Neural cell (in vitro differentiated cells): ENCODE measurements around the gene REXO1.
A peak's percentile ranks its signal among the peaks of the same experiment; 100 is the strongest.

ENCODE experiments used
- EZH2 ChIP-seq: fragments of 200-600, 300-800 bp; shearing (Covaris generic), sonication (generic); IDR thresholded peaks from 2 replicates; pipeline ENCODE4 v1.6.1; 2014; ENCODE audit warnings: antibody characterized with exemption, low read length, borderline replicate concordance, mild to moderate bottlenecking; ENCODE audit not compliant: insufficient read depth, poor library complexity, severe bottlenecking
- MXI1 ChIP-seq: fragments of 450-650 bp; conservative IDR thresholded peaks from 2 replicates; pipeline ENCODE4 v1.6.1; 2014; ENCODE audit warnings: antibody characterized with exemption, mild to moderate bottlenecking; ENCODE audit not compliant: poor library complexity, severe bottlenecking
- SMC3 ChIP-seq: fragments of 450-650 bp; conservative IDR thresholded peaks from 2 replicates; pipeline ENCODE4 v1.6.1; 2014; ENCODE audit warnings: antibody characterized with exemption, mild to moderate bottlenecking, moderate library complexity; ENCODE audit not compliant: poor library complexity
- TAF1 ChIP-seq: IDR thresholded peaks from 2 replicates; pipeline ENCODE4 v1.6.1; 2012; ENCODE audit warnings: low read depth
- TF ChIP-seq, protein P1 (sequence below): fragments of 450-650 bp; IDR thresholded peaks from 2 replicates; pipeline ENCODE4 v1.5.1; 2014; ENCODE audit warnings: antibody characterized with exemption, mild to moderate bottlenecking, moderate library complexity; ENCODE audit not compliant: poor library complexity, severe bottlenecking
- TF ChIP-seq, protein P2 (sequence below): IDR thresholded peaks from 2 replicates; pipeline ENCODE4 v1.6.1; 2012; ENCODE audit warnings: borderline replicate concordance

DNA sequence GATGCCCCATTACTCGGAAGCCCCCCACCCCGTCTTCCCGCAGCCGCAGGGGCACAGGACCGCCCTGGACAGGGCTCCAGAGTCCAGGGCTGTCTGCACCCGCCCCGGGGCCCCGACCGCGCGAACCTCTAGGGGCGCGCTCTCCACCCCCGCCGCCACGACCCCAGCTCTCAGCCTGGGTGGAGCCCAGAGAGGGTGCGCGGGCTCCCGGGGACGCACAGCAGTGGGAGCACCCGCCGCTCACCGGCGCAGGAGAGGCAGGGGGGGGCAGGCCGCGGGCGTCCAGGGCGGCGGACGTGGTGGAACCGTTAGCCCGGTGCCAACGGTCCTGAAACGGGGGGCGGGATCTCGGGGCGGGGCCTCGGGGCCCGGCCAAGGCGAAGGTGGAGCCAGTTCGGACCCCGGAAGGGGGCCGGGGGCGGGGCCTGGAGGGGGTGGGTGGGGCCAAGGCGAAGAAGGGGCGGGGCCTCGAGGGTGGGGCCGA is 36.3 kb downstream of the REXO1 start, which contains the start of gene ATP8B3:
- TF ChIP-seq, protein P1, sequence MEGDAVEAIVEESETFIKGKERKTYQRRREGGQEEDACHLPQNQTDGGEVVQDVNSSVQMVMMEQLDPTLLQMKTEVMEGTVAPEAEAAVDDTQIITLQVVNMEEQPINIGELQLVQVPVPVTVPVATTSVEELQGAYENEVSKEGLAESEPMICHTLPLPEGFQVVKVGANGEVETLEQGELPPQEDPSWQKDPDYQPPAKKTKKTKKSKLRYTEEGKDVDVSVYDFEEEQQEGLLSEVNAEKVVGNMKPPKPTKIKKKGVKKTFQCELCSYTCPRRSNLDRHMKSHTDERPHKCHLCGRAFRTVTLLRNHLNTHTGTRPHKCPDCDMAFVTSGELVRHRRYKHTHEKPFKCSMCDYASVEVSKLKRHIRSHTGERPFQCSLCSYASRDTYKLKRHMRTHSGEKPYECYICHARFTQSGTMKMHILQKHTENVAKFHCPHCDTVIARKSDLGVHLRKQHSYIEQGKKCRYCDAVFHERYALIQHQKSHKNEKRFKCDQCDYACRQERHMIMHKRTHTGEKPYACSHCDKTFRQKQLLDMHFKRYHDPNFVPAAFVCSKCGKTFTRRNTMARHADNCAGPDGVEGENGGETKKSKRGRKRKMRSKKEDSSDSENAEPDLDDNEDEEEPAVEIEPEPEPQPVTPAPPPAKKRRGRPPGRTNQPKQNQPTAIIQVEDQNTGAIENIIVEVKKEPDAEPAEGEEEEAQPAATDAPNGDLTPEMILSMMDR = peak; percentile 9
- TF ChIP-seq EZH2 (no peak), MXI1 (no peak), TAF1 (no peak), SMC3 (no peak)
- TF ChIP-seq, protein P2, sequence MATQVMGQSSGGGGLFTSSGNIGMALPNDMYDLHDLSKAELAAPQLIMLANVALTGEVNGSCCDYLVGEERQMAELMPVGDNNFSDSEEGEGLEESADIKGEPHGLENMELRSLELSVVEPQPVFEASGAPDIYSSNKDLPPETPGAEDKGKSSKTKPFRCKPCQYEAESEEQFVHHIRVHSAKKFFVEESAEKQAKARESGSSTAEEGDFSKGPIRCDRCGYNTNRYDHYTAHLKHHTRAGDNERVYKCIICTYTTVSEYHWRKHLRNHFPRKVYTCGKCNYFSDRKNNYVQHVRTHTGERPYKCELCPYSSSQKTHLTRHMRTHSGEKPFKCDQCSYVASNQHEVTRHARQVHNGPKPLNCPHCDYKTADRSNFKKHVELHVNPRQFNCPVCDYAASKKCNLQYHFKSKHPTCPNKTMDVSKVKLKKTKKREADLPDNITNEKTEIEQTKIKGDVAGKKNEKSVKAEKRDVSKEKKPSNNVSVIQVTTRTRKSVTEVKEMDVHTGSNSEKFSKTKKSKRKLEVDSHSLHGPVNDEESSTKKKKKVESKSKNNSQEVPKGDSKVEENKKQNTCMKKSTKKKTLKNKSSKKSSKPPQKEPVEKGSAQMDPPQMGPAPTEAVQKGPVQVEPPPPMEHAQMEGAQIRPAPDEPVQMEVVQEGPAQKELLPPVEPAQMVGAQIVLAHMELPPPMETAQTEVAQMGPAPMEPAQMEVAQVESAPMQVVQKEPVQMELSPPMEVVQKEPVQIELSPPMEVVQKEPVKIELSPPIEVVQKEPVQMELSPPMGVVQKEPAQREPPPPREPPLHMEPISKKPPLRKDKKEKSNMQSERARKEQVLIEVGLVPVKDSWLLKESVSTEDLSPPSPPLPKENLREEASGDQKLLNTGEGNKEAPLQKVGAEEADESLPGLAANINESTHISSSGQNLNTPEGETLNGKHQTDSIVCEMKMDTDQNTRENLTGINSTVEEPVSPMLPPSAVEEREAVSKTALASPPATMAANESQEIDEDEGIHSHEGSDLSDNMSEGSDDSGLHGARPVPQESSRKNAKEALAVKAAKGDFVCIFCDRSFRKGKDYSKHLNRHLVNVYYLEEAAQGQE = no peak
